ENCODE results near the gene NXPH2.

- no peak for TF ChIP-seq GABPA (IDR thresholded peaks at IDR 0.05; ENCODE audit: low read depth)
- no peak for TF ChIP-seq EZH2phosphoT487 (IDR thresholded peaks at IDR 0.05; ENCODE audit: borderline replicate concordance, low read depth)
- TF ChIP-seq CTCF (IDR thresholded peaks at IDR 0.05): no peak
- TF ChIP-seq SIN3A (IDR thresholded peaks at IDR 0.05; ENCODE audit: borderline replicate concordance, low read depth, low read length): no peak
- no peak for TF ChIP-seq RXRA (IDR thresholded peaks at IDR 0.05; ENCODE audit: borderline replicate concordance, low read depth)
- TF ChIP-seq USF2 (IDR thresholded peaks at IDR 0.05; ENCODE audit: borderline replicate concordance, low read depth, low read length): no peak
- TF ChIP-seq CHD2 (IDR thresholded peaks at IDR 0.05; ENCODE audit: low read length, partially characterized antibody): no peak
- no peak for TF ChIP-seq JUND (IDR thresholded peaks at IDR 0.05)
- no peak for TF ChIP-seq POLR2AphosphoS5 (IDR thresholded peaks at IDR 0.05; ENCODE audit: low read depth, low read length)
Observed at GRCh38 chr2:138711812-138712211, 68.4 kb downstream of the NXPH2 start.
